DND-41 (cell line): ENCODE results near the gene SMARCAL1.

ENCODE experiments used
- CTCF ChIP-seq: IDR thresholded peaks from 2 replicates; pipeline ENCODE4 v1.5.1; 2012; ENCODE audit warnings: borderline replicate concordance, low read length, moderate library complexity, mild to moderate bottlenecking; ENCODE audit not compliant: poor library complexity, severe bottlenecking; ENCODE audit errors: extremely low read depth
- EZH2 ChIP-seq: IDR thresholded peaks from 3 replicates; pipeline ENCODE4 v1.6.1; 2012; ENCODE audit warnings: borderline replicate concordance, low read depth, mild to moderate bottlenecking, moderate library complexity, low read length, inconsistent platforms; ENCODE audit not compliant: severe bottlenecking

GRCh38 chr2:216478791-216479190 lies 66.5 kb downstream of the SMARCAL1 start:
- no peak for TF ChIP-seq CTCF
- TF ChIP-seq EZH2, result no peak
